GOT3 (cell line): ENCODE measurements around the gene FGD6.
"Not testable (repeated sequence)": the region's sequence is repeated elsewhere in the genome, so short reads cannot be mapped to it uniquely, and the experiment has no call there.

Experiments used
- DNase-seq: peaks from one replicate; lab custom pipeline; 2025; ENCODE audit warnings: mixed read lengths; lab: John Stamatoyannopoulos, UW

The FGD6 gene

GRCh38 chr12:95234187-95234586 is 16.9 kb upstream of the FGD6 start:
- DNase-seq, result not testable (repeated sequence)

GRCh38 chr12:95231190-95231589 is 13.9 kb upstream of the FGD6 start:
- DNase-seq, result no peak

- DNase-seq, result no peak
These were observed 13.0 kb upstream of the FGD6 start for GRCh38 chr12:95230313-95230712.

GRCh38 chr12:95229636-95230035 is 12.4 kb upstream of the FGD6 start:
- DNase-seq, result no peak

GRCh38 chr12:95228617-95229016 is 11.3 kb upstream of the FGD6 start:
- no peak for DNase-seq

- DNase-seq, result no peak
These were observed 10.6 kb upstream of the FGD6 start for GRCh38 chr12:95227818-95228356.

GRCh38 chr12:95225645-95226212 is 8.5 kb upstream of the FGD6 start:
- DNase-seq, result no peak

- DNase-seq, result peak; percentile 2
These were observed 7.2 kb upstream of the FGD6 start for GRCh38 chr12:95224202-95225170.

- no peak for DNase-seq
These were observed 3.5 kb upstream of the FGD6 start for GRCh38 chr12:95220726-95221125.

GRCh38 chr12:95220190-95220589 is 2.9 kb upstream of the FGD6 start:
- DNase-seq, result no peak

- peak; percentile 5 for DNase-seq
These were observed 1.2 kb upstream of the FGD6 start for GRCh38 chr12:95218150-95219133.

- DNase-seq, result no peak
These were observed 423 bp downstream of the FGD6 start for GRCh38 chr12:95216711-95217376.

GRCh38 chr12:95215949-95216348 is 1.3 kb downstream of the FGD6 start:
- no peak for DNase-seq

- DNase-seq, result no peak
These were observed 2.8 kb downstream of the FGD6 start for GRCh38 chr12:95214466-95214865.

GRCh38 chr12:95213928-95214327 is 3.3 kb downstream of the FGD6 start:
- DNase-seq, result no peak

- no peak for DNase-seq
These were observed 4.1 kb downstream of the FGD6 start for GRCh38 chr12:95213119-95213518.

GRCh38 chr12:95212586-95212985 is 4.7 kb downstream of the FGD6 start:
- no peak for DNase-seq

GRCh38 chr12:95208678-95209077 is 8.6 kb downstream of the FGD6 start:
- DNase-seq, result no peak

- no peak for DNase-seq
These were observed 9.9 kb downstream of the FGD6 start for GRCh38 chr12:95207407-95207806.

GRCh38 chr12:95206916-95207315 is 10.4 kb downstream of the FGD6 start:
- no peak for DNase-seq

- DNase-seq, result peak; percentile 2
These were observed 11.6 kb downstream of the FGD6 start for GRCh38 chr12:95205685-95206084.
